AG08395 (cell line): Measurements from ENCODE around the gene GLRA3.

Source experiments
- DNase-seq: peaks from one replicate; pipeline ENCODE4 v3.0.0; 2012; ENCODE audit warnings: mixed read lengths, low spot score

GLRA3 gene

DNA sequence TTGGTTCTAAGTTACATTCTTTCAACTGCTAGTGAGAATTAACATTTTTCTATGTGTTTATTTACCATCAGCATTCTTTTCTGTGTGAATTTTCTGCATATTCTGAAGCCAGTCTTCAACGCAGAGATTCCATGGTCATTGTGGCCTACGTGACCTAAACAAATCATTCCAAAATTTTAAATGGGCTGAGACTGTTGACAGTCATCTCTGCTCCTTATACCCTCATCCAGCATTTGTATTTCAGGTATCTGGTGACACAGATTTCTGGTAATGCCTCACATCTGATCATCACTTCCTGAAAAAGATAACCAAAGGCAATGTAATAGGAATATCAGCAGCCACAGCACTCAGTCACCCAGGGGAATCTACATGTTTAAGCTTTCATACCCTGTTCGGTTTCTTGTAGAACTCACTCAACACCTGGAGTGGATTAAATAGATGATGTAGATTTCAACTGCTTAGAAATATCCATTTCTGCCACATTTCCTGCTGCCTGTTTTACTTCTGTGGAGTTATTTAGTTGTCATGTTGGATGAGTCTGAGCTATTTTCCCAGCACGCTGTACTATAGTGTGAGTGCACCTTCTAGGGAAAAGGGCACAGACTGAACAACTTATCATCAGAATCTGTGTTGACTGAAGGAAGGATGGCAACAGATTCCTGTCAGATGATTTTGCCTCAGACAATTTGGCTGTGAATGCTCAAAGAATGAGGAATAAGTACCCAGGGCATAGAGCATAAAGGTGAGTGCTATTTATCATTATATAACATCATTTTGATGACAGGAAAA lies 233.7 kb downstream of the GLRA3 start:
- DNase-seq, result no peak

DNA sequence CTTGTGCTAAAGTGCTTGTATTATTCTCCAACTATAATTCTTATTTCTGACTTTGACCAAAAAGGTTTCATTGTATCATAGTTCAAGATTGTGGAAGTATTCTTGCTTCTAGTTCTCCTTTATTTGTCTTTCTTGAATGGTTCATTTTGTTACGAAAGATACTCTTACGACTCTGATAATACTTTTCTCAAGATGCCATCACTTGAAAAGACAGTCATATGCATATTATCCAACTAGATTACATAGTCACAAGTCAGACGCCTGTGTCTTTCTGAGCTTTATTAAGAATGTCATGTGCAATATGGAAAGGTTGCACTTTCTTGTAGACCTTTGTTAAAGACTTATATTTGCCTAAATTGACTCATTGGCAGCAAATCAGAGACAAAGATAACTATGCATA lies 235.3 kb downstream of the GLRA3 start:
- no peak for DNase-seq

DNA sequence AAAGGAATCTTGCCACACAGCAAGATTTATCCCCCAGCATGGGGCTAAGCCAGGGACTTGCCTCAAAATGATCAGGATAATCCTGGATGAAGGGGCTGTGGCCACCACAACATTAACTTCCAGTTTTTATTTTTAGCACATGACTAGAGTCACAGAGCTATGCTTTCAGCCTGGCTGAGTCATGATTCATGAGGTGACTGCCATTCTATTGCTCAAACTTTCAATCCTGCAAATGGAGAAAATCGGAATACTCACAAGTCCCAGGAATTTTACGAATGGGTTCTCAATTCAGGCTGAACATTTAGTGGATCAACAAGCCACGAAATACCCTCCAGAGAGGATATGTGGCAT lies 236.1 kb downstream of the GLRA3 start:
- peak; percentile 77 for DNase-seq

DNA sequence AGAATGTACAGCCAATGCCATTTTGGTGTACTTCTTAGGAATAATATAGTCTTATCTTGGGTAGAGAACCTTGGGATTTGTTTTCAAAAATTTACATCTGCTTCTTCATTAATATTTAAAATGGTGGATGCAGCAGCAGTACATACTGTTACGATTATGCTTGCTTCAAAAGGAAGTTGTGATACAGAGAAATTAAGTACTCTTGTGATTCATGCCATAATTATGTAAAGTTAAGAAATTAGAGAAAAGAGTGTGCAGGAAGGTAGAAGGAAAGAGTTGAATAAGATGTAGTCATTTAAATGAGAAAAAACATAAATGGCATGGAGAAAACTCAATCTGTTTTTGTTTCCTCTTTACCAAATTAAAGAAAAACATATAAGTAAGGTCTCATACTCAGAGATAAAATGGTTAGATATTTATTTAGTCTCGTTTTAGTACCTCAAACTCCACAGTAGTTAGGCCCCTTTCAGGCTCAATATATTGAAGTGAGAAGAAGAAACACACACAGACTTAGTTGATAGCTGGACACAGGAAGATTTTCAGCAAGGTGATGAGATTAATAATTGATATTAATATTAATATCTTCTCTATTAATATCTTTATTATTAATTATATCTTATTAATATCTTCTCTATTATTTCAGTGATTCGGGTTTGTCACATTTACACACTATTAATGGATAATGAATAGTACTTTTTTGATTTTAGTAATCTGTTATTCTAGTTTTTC lies 236.6 kb downstream of the GLRA3 start:
- DNase-seq, result no peak

DNA sequence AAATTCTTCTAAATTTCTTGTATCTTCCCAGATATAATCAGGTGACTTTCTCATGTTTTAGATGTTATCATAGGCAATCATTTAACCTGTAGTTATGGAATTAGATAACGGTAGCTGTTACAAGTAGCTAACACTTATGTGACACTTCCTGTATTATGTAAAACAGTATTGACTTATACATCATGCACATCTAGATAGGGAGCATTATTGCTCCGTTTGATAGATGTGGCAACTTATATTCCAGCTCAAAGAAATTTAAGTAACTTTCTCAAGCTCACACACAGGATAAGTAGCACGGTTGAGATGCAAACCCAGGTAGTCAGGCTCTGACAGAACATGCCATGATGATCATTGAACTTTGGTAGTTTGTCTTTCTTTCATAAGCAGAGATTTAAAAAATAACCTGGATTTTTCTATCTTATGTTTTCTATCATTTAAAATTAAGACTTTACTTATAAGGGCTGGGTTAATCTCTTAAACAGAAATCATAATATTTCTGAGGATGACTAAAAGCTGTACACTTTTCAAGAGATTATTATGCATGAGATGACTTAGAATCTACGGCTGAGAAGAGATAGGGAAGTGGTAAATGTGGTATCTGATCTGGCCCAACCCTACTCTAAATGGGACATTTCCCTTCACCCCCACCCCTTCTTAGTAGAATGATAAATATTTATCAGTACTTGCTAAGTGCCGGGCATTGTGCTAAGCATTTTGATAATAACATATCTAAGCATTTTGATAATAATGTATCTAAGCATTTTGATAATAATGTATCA lies 237.6 kb downstream of the GLRA3 start:
- DNase-seq, result no peak

DNA sequence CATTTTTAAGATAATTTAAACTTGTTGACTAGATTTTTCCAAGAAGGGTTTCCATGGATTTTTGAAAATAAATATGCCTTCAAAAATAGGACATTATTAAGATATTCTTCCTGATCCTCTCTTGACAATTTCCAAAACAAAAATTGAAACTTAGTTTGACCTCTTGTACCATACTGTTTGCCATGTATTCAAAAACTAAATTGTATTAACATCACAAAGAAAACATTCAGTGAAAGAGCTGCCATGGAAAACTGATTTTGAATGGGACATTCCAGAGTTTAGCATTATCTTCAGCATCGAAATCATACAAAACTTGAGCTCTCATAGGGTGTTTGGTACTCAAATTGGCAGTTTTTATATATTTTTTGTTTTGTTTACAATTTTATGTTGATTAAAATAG lies 238.7 kb downstream of the GLRA3 start:
- no peak for DNase-seq
